OCI-LY1 (cell line): ENCODE results near the gene TMEM167B.

Source experiments
- H2AFZ ChIP-seq: fragments of 200-600 bp; sonication (generic), shearing (Covaris generic); 2 replicates; pipeline ENCODE4 v1.6.0; 2014; ENCODE audit warnings: antibody characterized with exemption, mild to moderate bottlenecking, low read length
- H3F3A ChIP-seq: fragments of 200-600 bp; sonication (generic), shearing (Covaris generic); 2 replicates; pipeline ENCODE4 v1.6.0; 2014; ENCODE audit warnings: mild to moderate bottlenecking, antibody characterized with exemption, low read length, moderate library complexity; ENCODE audit not compliant: insufficient read depth
- H3K27ac ChIP-seq: fragments of 200-600 bp; sonication (generic); 2 replicates; pipeline ENCODE4 v1.5.1; 2014; ENCODE audit warnings: low read length, mixed run types, mild to moderate bottlenecking, low read depth; ENCODE audit not compliant: poor library complexity, severe bottlenecking
- H3K27me3 ChIP-seq: fragments of 200-600 bp; sonication (generic); 2 replicates; pipeline ENCODE4 v1.6.0; 2014; ENCODE audit warnings: antibody characterized with exemption, mild to moderate bottlenecking, low read length, moderate library complexity; ENCODE audit not compliant: insufficient read depth
- H3K36me3 ChIP-seq: fragments of 200-600 bp; sonication (generic); 2 replicates; pipeline ENCODE4 v1.6.1; 2014; ENCODE audit warnings: mild to moderate bottlenecking, antibody characterized with exemption, low read length, moderate library complexity, mixed read lengths; ENCODE audit not compliant: insufficient read depth
- H3K4me1 ChIP-seq: fragments of 200-600 bp; sonication (generic); 2 replicates; pipeline ENCODE4 v1.5.1; 2014; ENCODE audit warnings: mild to moderate bottlenecking, low read length, moderate library complexity; ENCODE audit not compliant: insufficient read depth, severe bottlenecking
- H3K4me2 ChIP-seq: fragments of 200-600 bp; sonication (generic), shearing (Covaris generic); 2 replicates; pipeline ENCODE4 v1.6.1; 2014; ENCODE audit warnings: low read length
- H3K4me3 ChIP-seq: fragments of 200-600 bp; sonication (generic); 2 replicates; pipeline ENCODE4 v1.5.1; 2014; ENCODE audit warnings: low read length, low read depth, mild to moderate bottlenecking, mixed read lengths; ENCODE audit not compliant: poor library complexity, severe bottlenecking
- H3K79me2 ChIP-seq: fragments of 200-600 bp; shearing (Covaris generic); 2 replicates; pipeline ENCODE4 v1.6.1; 2016; ENCODE audit warnings: mixed run types, low read length, mixed read lengths; ENCODE audit not compliant: insufficient read depth
- H3K9ac ChIP-seq: fragments of 200-600 bp; sonication (generic), shearing (Covaris generic); 2 replicates; pipeline ENCODE4 v1.6.1; 2014; ENCODE audit warnings: mild to moderate bottlenecking, low read length, mixed read lengths
- H3K9me2 ChIP-seq: fragments of 200-600 bp; sonication (generic), shearing (Covaris generic); 2 replicates; pipeline ENCODE4 v1.6.1; 2014; ENCODE audit warnings: low read depth, mild to moderate bottlenecking, low read length, mixed read lengths
- H3K9me3 ChIP-seq: fragments of 200-600 bp; shearing (Covaris generic); 2 replicates; pipeline ENCODE4 v1.6.1; 2014; ENCODE audit warnings: low read length, mixed read lengths
- H4K20me1 ChIP-seq: fragments of 200-600 bp; sonication (generic), shearing (Covaris generic); 2 replicates; pipeline ENCODE4 v1.6.0; 2016; ENCODE audit warnings: mild to moderate bottlenecking, low read length; ENCODE audit not compliant: insufficient read depth
- CTCF ChIP-seq: fragments of 200-600 bp; sonication (generic), shearing (Covaris generic); IDR thresholded peaks from 2 replicates; pipeline ENCODE4 v1.5.1; 2017; ENCODE audit warnings: mild to moderate bottlenecking, antibody characterized with exemption, low read length, moderate library complexity, mixed read lengths
- EZH2 ChIP-seq: fragments of 200-600 bp; sonication (generic), shearing (Covaris generic); IDR thresholded peaks from 2 replicates; pipeline ENCODE4 v1.8.0; 2017; ENCODE audit warnings: borderline replicate concordance, mixed run types, mild to moderate bottlenecking, antibody characterized with exemption, low read length, moderate library complexity, mixed read lengths

Gene TMEM167B

GRCh38 chr1:109094871-109095270 lies 4.3 kb downstream of the TMEM167B start:
- Histone ChIP-seq H3K9me3 (no peaks in the 10 kb centered on the region), H3K4me2 (no peak overlapping the region), H3K4me1 (peaks cover 27% of the 10 kb centered on the region), H3K79me2 (peaks cover 24% of the 10 kb centered on the region), H2AFZ (no peak overlapping the region), H3F3A (no peaks in the 10 kb centered on the region; the same call in 1 of the 2 replicates), H3K27ac (no peak overlapping the region), H3K9ac (no peak overlapping the region), H3K4me3 (no peak overlapping the region), H3K27me3 (no peaks in the 10 kb centered on the region), H3K36me3 (peaks cover 37% of the 10 kb centered on the region), H4K20me1 (no peaks in the 10 kb centered on the region), H3K9me2 (no peaks in the 10 kb centered on the region)
- TF ChIP-seq EZH2 (no peak), CTCF (no peak)

GRCh38 chr1:109095631-109096030 lies 5.1 kb downstream of the TMEM167B start:
- H2AFZ ChIP-seq, result no peak overlapping the region
- no peaks in the 10 kb centered on the region for H3K27me3 ChIP-seq
- peaks cover 29% of the 10 kb centered on the region for H3K79me2 ChIP-seq
- H3K4me1 ChIP-seq, result peaks cover 22% of the 10 kb centered on the region
- H4K20me1 ChIP-seq, result no peaks in the 10 kb centered on the region
- H3K9me3 ChIP-seq, result no peaks in the 10 kb centered on the region
- no peak overlapping the region for H3K4me3 ChIP-seq
- no peak overlapping the region for H3K4me2 ChIP-seq
- TF ChIP-seq CTCF (no peak), EZH2 (no peak)
- no peak overlapping the region for H3K27ac ChIP-seq
- H3K9ac ChIP-seq, result no peak overlapping the region
- no peaks in the 10 kb centered on the region; the same call in 1 of the 2 replicates for H3F3A ChIP-seq
- H3K36me3 ChIP-seq, result peaks cover 37% of the 10 kb centered on the region
- H3K9me2 ChIP-seq, result no peaks in the 10 kb centered on the region

GRCh38 chr1:109096120-109096519 lies 5.6 kb downstream of the TMEM167B start:
- no peaks in the 10 kb centered on the region; the same call in 1 of the 2 replicates for H3F3A ChIP-seq
- H3K36me3 ChIP-seq, result peaks cover 42% of the 10 kb centered on the region
- H4K20me1 ChIP-seq, result no peaks in the 10 kb centered on the region
- no peak overlapping the region for H3K9ac ChIP-seq
- no peaks in the 10 kb centered on the region for H3K9me3 ChIP-seq
- peaks cover 31% of the 10 kb centered on the region for H3K79me2 ChIP-seq
- TF ChIP-seq CTCF (no peak), EZH2 (no peak)
- no peak overlapping the region for H3K4me3 ChIP-seq
- peaks cover 25% of the 10 kb centered on the region for H3K4me1 ChIP-seq
- H2AFZ ChIP-seq, result no peak overlapping the region
- H3K27me3 ChIP-seq, result no peaks in the 10 kb centered on the region
- H3K4me2 ChIP-seq, result no peak overlapping the region
- peak overlapping the region; percentile 6 for H3K27ac ChIP-seq
- no peaks in the 10 kb centered on the region for H3K9me2 ChIP-seq
